Vagina (tissue), 2 donors: Measurements from ENCODE around the gene RTF2.

Experiments
- POLR2A ChIP-seq, 2 donors: fragments of 450-650 bp; IDR thresholded peaks; one replicate each; pipeline ENCODE4 v1.6.1; 2017; ENCODE audit warnings: antibody characterized with exemption in 2 of 2, mild to moderate bottlenecking in 2 of 2, moderate library complexity in 2 of 2
- TF ChIP-seq, protein P1 (sequence below), 3 experiments: fragments of 450-650 bp in 2 of 3; fragments of 200-600 bp in 1 of 3; sonication (generic) in 1 of 3; IDR thresholded peaks; one replicate each; pipeline ENCODE4 v1.5.1; 2017 to 2019; ENCODE audit warnings: antibody characterized with exemption in 3 of 3, mild to moderate bottlenecking in 2 of 3, moderate library complexity in 2 of 3

DNA sequence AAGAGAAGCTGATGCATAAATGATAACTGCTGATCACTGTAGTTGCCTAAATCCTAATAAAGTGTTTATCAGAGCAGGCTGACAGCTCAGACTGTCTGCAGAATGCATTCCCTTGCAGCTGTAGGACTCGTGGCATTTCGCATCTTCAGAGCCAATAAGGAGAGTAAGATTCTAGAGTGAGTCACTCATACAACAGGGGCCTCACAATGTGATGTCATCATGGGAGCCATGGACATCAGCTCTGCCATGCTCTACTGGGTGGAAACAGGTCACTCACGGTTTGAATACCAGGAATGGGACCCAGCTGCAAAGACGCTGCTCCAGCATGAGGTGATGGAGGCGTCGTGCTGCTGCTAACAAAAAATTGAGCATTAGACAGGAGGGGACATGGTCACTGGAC, 72.0 kb downstream of the RTF2 start:
- TF ChIP-seq, protein P1, sequence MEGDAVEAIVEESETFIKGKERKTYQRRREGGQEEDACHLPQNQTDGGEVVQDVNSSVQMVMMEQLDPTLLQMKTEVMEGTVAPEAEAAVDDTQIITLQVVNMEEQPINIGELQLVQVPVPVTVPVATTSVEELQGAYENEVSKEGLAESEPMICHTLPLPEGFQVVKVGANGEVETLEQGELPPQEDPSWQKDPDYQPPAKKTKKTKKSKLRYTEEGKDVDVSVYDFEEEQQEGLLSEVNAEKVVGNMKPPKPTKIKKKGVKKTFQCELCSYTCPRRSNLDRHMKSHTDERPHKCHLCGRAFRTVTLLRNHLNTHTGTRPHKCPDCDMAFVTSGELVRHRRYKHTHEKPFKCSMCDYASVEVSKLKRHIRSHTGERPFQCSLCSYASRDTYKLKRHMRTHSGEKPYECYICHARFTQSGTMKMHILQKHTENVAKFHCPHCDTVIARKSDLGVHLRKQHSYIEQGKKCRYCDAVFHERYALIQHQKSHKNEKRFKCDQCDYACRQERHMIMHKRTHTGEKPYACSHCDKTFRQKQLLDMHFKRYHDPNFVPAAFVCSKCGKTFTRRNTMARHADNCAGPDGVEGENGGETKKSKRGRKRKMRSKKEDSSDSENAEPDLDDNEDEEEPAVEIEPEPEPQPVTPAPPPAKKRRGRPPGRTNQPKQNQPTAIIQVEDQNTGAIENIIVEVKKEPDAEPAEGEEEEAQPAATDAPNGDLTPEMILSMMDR (IDR thresholded peaks at IDR 0.05), result no peak
- no peak for TF ChIP-seq POLR2A (IDR thresholded peaks at IDR 0.05)
